ENCODE results near the gene GNRH2.

The GNRH2 gene

DNA sequence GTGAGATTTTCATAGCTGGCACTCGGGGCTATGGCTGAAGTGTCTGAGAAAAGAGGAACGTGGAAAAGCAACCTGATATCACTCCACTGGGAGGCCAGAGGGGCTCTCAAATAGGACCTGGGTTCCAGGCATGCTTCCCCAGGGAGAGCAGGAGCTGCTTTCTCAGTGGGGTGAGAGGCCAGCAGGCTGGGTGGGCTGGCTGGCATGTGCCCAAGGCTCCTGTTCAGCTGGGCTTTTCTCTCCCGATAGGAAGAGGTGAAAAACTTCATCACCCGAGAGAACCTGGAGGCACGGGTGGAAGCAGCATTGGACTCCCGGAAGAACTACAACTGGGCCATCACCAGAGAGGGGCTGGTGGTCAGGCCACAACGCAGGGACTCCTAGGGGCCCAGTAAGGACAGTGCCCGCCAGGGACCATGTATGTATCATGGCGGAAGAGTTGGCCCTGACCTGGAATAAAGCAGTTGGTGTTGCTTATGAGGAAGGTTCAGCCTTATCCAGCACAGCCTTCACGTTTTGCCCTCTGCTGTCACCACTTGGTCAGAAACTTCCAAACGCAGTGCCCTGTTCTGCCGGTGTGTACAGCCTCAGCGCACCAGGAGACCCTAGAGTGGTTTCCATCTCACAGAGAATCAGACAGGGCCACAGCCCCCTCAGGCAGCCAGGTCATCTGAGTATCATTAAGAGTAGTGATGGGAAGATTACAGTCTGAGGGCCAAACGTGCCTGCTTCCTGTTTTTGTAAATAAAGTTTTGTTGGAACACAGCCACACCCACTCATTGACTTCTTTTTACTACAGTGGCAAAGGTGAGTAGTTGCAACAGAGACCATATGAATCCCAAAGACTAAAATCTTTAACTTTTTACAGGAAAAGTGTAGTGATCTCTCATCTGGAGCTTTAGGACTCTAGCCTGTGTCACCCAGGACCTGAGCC lies 4.3 kb downstream of the GNRH2 start:
- H3K4me1 ChIP-seq (ENCODE audit: control insufficient read depth, insufficient read depth, low read length) = peaks cover 5% of the 10 kb centered on the region
- TF ChIP-seq, protein P1, sequence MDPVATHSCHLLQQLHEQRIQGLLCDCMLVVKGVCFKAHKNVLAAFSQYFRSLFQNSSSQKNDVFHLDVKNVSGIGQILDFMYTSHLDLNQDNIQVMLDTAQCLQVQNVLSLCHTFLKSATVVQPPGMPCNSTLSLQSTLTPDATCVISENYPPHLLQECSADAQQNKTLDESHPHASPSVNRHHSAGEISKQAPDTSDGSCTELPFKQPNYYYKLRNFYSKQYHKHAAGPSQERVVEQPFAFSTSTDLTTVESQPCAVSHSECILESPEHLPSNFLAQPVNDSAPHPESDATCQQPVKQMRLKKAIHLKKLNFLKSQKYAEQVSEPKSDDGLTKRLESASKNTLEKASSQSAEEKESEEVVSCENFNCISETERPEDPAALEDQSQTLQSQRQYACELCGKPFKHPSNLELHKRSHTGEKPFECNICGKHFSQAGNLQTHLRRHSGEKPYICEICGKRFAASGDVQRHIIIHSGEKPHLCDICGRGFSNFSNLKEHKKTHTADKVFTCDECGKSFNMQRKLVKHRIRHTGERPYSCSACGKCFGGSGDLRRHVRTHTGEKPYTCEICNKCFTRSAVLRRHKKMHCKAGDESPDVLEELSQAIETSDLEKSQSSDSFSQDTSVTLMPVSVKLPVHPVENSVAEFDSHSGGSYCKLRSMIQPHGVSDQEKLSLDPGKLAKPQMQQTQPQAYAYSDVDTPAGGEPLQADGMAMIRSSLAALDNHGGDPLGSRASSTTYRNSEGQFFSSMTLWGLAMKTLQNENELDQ (tag by site-specific recombination; IDR thresholded peaks at IDR 0.05; ENCODE audit: low read depth) = no peak
- TF ChIP-seq, protein P2, sequence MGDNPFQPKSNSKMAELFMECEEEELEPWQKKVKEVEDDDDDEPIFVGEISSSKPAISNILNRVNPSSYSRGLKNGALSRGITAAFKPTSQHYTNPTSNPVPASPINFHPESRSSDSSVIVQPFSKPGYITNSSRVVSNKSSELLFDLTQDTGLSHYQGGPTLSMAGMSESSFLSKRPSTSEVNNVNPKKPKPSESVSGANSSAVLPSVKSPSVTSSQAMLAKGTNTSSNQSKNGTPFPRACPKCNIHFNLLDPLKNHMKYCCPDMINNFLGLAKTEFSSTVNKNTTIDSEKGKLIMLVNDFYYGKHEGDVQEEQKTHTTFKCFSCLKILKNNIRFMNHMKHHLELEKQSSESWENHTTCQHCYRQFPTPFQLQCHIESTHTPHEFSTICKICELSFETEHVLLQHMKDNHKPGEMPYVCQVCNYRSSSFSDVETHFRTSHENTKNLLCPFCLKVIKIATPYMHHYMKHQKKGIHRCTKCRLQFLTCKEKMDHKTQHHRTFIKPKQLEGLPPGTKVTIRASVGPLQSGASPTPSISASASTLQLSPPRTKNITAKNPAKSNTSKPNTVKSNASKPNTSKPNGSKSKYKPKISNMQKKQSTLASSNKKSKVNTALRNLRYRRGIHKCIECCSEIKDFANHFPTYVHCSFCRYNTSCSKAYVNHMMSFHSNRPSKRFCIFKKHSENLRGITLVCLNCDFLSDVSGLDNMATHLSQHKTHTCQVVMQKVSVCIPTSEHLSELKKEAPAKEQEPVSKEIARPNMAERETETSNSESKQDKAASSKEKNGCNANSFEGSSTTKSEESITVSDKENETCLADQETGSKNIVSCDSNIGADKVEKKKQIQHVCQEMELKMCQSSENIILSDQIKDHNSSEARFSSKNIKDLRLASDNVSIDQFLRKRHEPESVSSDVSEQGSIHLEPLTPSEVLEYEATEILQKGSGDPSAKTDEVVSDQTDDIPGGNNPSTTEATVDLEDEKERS (tag by site-specific recombination; IDR thresholded peaks at IDR 0.05) = no peak
- TF ChIP-seq ZNF600 (tag by site-specific recombination; IDR thresholded peaks at IDR 0.05) (0 out of 2 replicates have a peak, but pooled peaks have one; percentile 16), ZNF596 (tag by site-specific recombination; IDR thresholded peaks at IDR 0.05) (no peak), ZNF544 (tag by site-specific recombination; IDR thresholded peaks at IDR 0.05) (no peak), ZFP69B (tag by site-specific recombination; IDR thresholded peaks at IDR 0.05) (no peak), SP2 (tag by site-specific recombination; IDR thresholded peaks at IDR 0.05) (no peak)
- TF ChIP-seq, protein P3, sequence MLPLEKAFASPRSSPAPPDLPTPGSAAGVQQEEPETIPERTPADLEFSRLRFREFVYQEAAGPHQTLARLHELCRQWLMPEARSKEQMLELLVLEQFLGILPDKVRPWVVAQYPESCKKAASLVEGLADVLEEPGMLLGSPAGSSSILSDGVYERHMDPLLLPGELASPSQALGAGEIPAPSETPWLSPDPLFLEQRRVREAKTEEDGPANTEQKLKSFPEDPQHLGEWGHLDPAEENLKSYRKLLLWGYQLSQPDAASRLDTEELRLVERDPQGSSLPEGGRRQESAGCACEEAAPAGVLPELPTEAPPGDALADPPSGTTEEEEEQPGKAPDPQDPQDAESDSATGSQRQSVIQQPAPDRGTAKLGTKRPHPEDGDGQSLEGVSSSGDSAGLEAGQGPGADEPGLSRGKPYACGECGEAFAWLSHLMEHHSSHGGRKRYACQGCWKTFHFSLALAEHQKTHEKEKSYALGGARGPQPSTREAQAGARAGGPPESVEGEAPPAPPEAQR (tag by site-specific recombination; IDR thresholded peaks at IDR 0.05) = no peak
- ChIA-PET CTCF (interaction anchor here (0.6 to 0.9 kb wide), 3 partner anchors 67 to 245 kb away, joined by 3 to 5 read pairs (median 4); no protein-coding TSS in a partner anchor), POLR2A (no interaction called here)
- no peak overlapping the region for H3K4me3 ChIP-seq (ENCODE audit: low read depth, low read length)
- H3K36me3 ChIP-seq (ENCODE audit: control insufficient read depth in 2 of 2, insufficient read depth in 1 of 2, low read length in 2 of 2) = peaks cover 25 to 32% of the 10 kb centered on the region in 2 experiments
- no peaks in the 10 kb centered on the region for H3K9me3 ChIP-seq (ENCODE audit: control insufficient read depth, insufficient read depth, low read depth, low read length)
- H3K27ac ChIP-seq (ENCODE audit: extremely low read depth, low read depth, low read length) = peak overlapping the region; percentile 17; the same call in 1 of the 2 replicates

DNA sequence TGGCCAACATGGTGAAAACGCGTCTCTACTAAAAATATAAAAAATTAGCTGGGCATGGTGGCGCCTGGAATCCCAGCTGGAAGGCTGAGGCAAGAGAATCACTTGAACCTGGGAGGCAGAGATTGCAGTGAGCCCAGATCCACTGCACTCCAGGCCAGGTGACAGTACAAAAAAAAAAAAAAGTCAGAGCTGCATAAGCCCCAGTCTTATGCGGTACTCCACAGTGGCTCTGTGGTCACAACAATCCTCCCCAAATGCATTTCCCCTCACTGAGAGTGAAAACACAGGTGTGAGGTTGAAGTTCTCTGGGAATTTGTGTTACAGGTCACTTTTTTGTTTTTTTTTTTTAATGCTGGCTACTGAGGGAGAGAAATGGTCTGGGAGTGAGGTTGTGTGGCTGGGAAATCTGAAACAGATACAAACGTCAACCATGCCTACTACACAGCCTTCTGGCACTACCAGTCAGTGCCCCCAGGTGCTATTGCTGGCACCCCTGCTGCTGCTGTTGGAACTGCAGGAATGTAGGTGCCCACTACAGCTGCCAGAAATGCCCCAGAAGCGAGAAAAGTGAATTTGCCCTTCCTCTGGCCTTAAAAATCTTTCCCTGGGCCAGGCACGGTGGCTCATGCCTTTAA lies 8.1 kb downstream of the GNRH2 start:
- TF ChIP-seq ZNF292 (tag by site-specific recombination; IDR thresholded peaks at IDR 0.05; ENCODE audit: borderline replicate concordance, low read depth) (no peak), ZNF555 (tag by site-specific recombination; conservative IDR thresholded peaks at IDR 0.05) (no peak), ZBTB17 (tag by site-specific recombination; IDR thresholded peaks at IDR 0.05) (0 out of 2 replicates have a peak, but pooled peaks have one; percentile 12)
- TF ChIP-seq, protein P4, sequence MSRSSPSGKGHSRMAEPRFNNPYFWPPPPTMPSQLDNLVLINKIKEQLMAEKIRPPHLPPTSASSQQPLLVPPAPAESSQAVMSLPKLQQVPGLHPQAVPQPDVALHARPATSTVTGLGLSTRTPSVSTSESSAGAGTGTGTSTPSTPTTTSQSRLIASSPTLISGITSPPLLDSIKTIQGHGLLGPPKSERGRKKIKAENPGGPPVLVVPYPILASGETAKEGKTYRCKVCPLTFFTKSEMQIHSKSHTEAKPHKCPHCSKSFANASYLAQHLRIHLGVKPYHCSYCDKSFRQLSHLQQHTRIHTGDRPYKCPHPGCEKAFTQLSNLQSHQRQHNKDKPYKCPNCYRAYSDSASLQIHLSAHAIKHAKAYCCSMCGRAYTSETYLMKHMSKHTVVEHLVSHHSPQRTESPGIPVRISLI (tag by site-specific recombination; IDR thresholded peaks at IDR 0.05) = 0 out of 2 replicates have a peak, but pooled peaks have one; percentile 11
- ChIA-PET CTCF (interaction anchor here (0.9 to 2.7 kb wide), 2 partner anchors 199 to 264 kb away, joined by 4 to 32 read pairs; no protein-coding TSS in a partner anchor), POLR2A (interaction anchor here (0.7 to 1.1 kb wide), 2 partner anchors 9 to 22 kb away, joined by 3 read pairs; no protein-coding TSS in a partner anchor)
- Histone ChIP-seq H3K9me3 (ENCODE audit: control insufficient read depth, insufficient read depth, low read depth, low read length) (no peaks in the 10 kb centered on the region), H3K4me3 (ENCODE audit: low read depth, low read length) (no peak overlapping the region), H3K36me3 (ENCODE audit: control insufficient read depth in 2 of 2, insufficient read depth in 1 of 2, low read length in 2 of 2) (peaks cover 25 to 32% of the 10 kb centered on the region in 2 experiments), H3K4me1 (ENCODE audit: control insufficient read depth, insufficient read depth, low read length) (peaks cover 5% of the 10 kb centered on the region), H3K27ac (ENCODE audit: extremely low read depth, low read depth, low read length) (no peak overlapping the region)

Data from HEK293 (cell line).